Measurements from ENCODE around the gene GAP43. TPM values are rescaled to one million over a fixed set of nuclear protein-coding genes. Genes with fewer than 3 reads are reported as not detected.
A peak's percentile ranks its signal among the peaks of the same experiment; 100 is the strongest.

Gene GAP43
- total RNA-seq, 1 donor from 2014 or later: not detected

GRCh38 chr3:115666920-115667737 lies 43.8 kb downstream of the GAP43 start:
- ATAC-seq (ENCODE audit: low read depth) (no peak), DNase-seq (no peak)
- intact Hi-C loops (cut with micrococcal nuclease): no loop called here
- no peak for TF ChIP-seq CTCF (IDR thresholded peaks at IDR 0.05)
- H3K27ac Mint-ChIP-seq: no peak overlapping the region
- CTCF ChIA-PET: no interaction called here
- no peaks in the 10 kb centered on the region for H3K27me3 Mint-ChIP-seq
- POLR2A ChIA-PET: interaction anchor here (0.6 kb wide), 1 partner anchor 40 kb away, joined by 11 read pairs; no protein-coding TSS in a partner anchor
- H3K36me3 Mint-ChIP-seq (ENCODE audit: low read depth): no peaks in the 10 kb centered on the region
- H3K9me3 Mint-ChIP-seq: no peaks in the 10 kb centered on the region
- H3K4me1 Mint-ChIP-seq: peaks cover 4% of the 10 kb centered on the region
- no peak overlapping the region for H3K4me3 Mint-ChIP-seq

GRCh38 chr3:115667738-115668065 lies 44.4 kb downstream of the GAP43 start:
- no peak for TF ChIP-seq CTCF (IDR thresholded peaks at IDR 0.05)
- no peaks in the 10 kb centered on the region for H3K36me3 Mint-ChIP-seq (ENCODE audit: low read depth)
- intact Hi-C loops (cut with micrococcal nuclease): no loop called here
- H3K4me3 Mint-ChIP-seq: no peak overlapping the region
- ChIA-PET POLR2A (interaction anchor here (0.6 kb wide), 1 partner anchor 40 kb away, joined by 11 read pairs; no protein-coding TSS in a partner anchor), CTCF (no interaction called here)
- no peak for ATAC-seq (ENCODE audit: low read depth)
- H3K4me1 Mint-ChIP-seq: no peaks in the 10 kb centered on the region
- no peak for DNase-seq
- H3K9me3 Mint-ChIP-seq: no peaks in the 10 kb centered on the region
- peak overlapping the region; percentile 2 for H3K27ac Mint-ChIP-seq
- H3K27me3 Mint-ChIP-seq: no peaks in the 10 kb centered on the region

- no peaks in the 10 kb centered on the region for H3K4me1 Mint-ChIP-seq
- H3K36me3 Mint-ChIP-seq (ENCODE audit: low read depth): no peaks in the 10 kb centered on the region
- intact Hi-C loops (cut with micrococcal nuclease): no loop called here
- no peak for TF ChIP-seq CTCF (IDR thresholded peaks at IDR 0.05)
- no peaks in the 10 kb centered on the region for H3K9me3 Mint-ChIP-seq
- ChIA-PET POLR2A (no interaction called here), CTCF (no interaction called here)
- H3K27me3 Mint-ChIP-seq: peaks cover 4% of the 10 kb centered on the region
- no peak for DNase-seq
- no peak overlapping the region for H3K27ac Mint-ChIP-seq
- ATAC-seq (ENCODE audit: low read depth): no peak
- H3K4me3 Mint-ChIP-seq: no peak overlapping the region
Measured at GRCh38 chr3:115670911-115671310, 47.6 kb downstream of the GAP43 start.

- CTCF ChIA-PET: no interaction called here
- H3K36me3 Mint-ChIP-seq (ENCODE audit: low read depth): no peaks in the 10 kb centered on the region
- no peak for ATAC-seq (ENCODE audit: low read depth)
Measured at GRCh38 chr3:115671761-115672455, 48.6 kb downstream of the GAP43 start.

More at GRCh38 chr3:115671761-115672455, 48.6 kb downstream of the GAP43 start:
- POLR2A ChIA-PET: interaction anchor here (1.2 kb wide), 1 partner anchor 9 kb away, joined by 4 read pairs; no protein-coding TSS in a partner anchor
- peaks cover 5% of the 10 kb centered on the region for H3K27me3 Mint-ChIP-seq
- intact Hi-C loops (cut with micrococcal nuclease): no loop called here
- DNase-seq: no peak
- no peaks in the 10 kb centered on the region for H3K9me3 Mint-ChIP-seq
- no peak for TF ChIP-seq CTCF (IDR thresholded peaks at IDR 0.05)
- no peaks in the 10 kb centered on the region for H3K4me1 Mint-ChIP-seq
- no peak overlapping the region for H3K4me3 Mint-ChIP-seq
- no peak overlapping the region for H3K27ac Mint-ChIP-seq

Data from activated B cell treated with CpG ODN at 0.5 μM for 24 hours (primary cell).